Neural cell (in vitro differentiated cells): ENCODE measurements around the gene PRR14.

Source experiments
- POLR2AphosphoS5 ChIP-seq: IDR thresholded peaks from 2 replicates; pipeline ENCODE4 v1.6.1; 2012
- TF ChIP-seq, protein P1 (sequence below): fragments of 450-650 bp; IDR thresholded peaks from 2 replicates; pipeline ENCODE4 v1.5.1; 2014; ENCODE audit warnings: antibody characterized with exemption, mild to moderate bottlenecking, moderate library complexity; ENCODE audit not compliant: poor library complexity, severe bottlenecking

DNA sequence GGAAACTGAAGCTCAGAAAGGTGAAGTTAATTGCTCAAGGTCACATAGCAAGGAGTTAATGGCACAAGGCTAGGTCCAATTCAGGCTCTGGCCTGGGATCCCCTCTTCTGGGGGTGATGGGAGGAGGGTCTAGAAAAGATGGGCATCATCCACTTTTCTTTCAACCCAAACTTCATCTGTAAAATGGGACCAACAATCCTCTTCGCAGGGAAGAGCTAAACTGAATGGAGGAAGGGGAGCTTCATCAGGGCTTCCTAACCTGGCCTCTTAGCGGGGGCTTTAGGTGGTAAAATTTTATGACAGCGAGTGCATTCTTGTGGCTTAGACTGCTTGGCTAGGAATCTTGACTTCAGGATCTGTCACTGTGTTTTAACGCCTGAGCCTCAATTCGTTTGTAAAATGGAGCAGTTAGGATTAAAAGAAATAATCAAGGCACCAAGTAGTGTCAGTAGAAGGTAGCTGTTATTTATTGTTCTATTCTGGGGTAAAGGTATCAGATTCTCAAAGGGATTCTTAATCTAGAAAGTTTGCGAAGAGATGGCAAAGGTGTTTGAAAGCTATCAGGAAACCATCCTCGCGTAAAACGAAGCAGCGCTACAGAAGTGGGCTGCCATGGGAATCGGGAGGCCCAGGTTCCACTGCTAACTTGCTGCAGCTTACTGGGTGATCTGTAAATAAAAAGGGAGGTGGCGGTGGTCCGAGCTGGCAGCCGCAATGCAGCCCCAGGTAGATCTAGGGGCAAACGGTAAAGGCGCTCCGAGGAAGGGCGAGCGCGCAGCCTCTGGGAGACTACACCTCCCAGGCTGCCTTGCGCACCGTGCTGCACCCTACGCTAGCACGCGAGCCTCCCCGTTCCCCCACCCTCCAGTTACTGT is 46.7 kb downstream of the PRR14 start:
- TF ChIP-seq, protein P1, sequence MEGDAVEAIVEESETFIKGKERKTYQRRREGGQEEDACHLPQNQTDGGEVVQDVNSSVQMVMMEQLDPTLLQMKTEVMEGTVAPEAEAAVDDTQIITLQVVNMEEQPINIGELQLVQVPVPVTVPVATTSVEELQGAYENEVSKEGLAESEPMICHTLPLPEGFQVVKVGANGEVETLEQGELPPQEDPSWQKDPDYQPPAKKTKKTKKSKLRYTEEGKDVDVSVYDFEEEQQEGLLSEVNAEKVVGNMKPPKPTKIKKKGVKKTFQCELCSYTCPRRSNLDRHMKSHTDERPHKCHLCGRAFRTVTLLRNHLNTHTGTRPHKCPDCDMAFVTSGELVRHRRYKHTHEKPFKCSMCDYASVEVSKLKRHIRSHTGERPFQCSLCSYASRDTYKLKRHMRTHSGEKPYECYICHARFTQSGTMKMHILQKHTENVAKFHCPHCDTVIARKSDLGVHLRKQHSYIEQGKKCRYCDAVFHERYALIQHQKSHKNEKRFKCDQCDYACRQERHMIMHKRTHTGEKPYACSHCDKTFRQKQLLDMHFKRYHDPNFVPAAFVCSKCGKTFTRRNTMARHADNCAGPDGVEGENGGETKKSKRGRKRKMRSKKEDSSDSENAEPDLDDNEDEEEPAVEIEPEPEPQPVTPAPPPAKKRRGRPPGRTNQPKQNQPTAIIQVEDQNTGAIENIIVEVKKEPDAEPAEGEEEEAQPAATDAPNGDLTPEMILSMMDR = no peak
- TF ChIP-seq POLR2AphosphoS5 = no peak
